ENCODE data around the gene SSR2. TPM values are rescaled to one million over a fixed set of nuclear protein-coding genes. Genes with fewer than 3 reads are reported as not detected.

Gene SSR2
- polyA plus RNA-seq, 1 of the 3 experiments (the other 2 are of a cell fraction) = 1,136 TPM

DNA sequence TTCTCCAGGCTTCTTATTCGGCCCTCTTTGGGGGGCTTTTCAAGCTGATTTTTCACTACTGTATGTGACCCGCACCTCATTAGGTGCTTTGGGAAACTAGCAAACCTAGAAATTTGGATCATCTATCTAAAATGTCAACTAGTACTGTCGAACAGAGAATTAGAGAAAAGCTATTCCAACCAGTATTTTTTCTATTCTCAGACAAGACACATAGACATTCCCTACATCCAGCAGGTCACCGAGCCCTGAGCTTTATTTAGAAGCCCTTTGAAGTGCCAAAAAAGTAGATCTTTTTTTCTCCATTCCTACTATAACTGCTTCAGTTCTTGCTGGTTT, 310 bp upstream of the SSR2 start:
- Histone ChIP-seq H3K27me3 (ENCODE audit: insufficient read depth) (no peaks in the 10 kb centered on the region), H3K9me2 (no peaks in the 10 kb centered on the region), H3K9ac (peak overlapping the region; percentile 80; the same call in 1 of the 2 replicates), H3K79me2 (ENCODE audit: insufficient read depth) (peaks cover 44% of the 10 kb centered on the region), H3K36me3 (replicated peaks in 1 of 2; ENCODE audit: control insufficient read depth in 1 of 2, insufficient read depth in 2 of 2, low read length in 1 of 2) (peaks cover 16 to 35% of the 10 kb centered on the region in 2 experiments), H3F3A (replicated peaks; ENCODE audit: insufficient read depth) (peaks cover 19% of the 10 kb centered on the region), H4K20me1 (ENCODE audit: insufficient read depth) (peaks cover 22% of the 10 kb centered on the region), H3K9me3 (no peaks in the 10 kb centered on the region), H2AFZ (ENCODE audit: low read depth) (peak overlapping the region; percentile 92), H3K4me1 (ENCODE audit: control insufficient read depth in 1 of 2, insufficient read depth in 2 of 2, low read depth in 1 of 2, low read length in 1 of 2) (peaks cover 7 to 12% of the 10 kb centered on the region in 2 experiments; a peak in 3 of 4 replicates), H3K27ac (ENCODE audit: low read depth in 2 of 2, low read length in 1 of 2) (peak overlapping the region in 1 of 2 experiments; percentile 36; a peak in 2 of 4 replicates), H3K4me3 (ENCODE audit: low read depth in 2 of 2, low read length in 1 of 2) (peak overlapping the region; percentile 67 to 96; a peak in 3 of 4 replicates), H3K4me2 (peak overlapping the region; percentile 98; the same call in 1 of the 2 replicates)
- ChIA-PET CTCF (interaction anchor here (0.8 to 2.9 kb wide), 7 partner anchors 17 to 83 kb away, joined by 3 to 14 read pairs (median 4); partner anchors contain the start of gene UBQLN4), POLR2A (interaction anchor here (1.4 kb wide), 1 partner anchor 45 kb away, joined by 6 read pairs; no protein-coding TSS in a partner anchor)
- DNase-seq = no peak
- TF ChIP-seq, protein P1, sequence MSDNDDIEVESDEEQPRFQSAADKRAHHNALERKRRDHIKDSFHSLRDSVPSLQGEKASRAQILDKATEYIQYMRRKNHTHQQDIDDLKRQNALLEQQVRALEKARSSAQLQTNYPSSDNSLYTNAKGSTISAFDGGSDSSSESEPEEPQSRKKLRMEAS (IDR thresholded peaks at IDR 0.05; ENCODE audit: low read depth) = no peak
- no peak for TF ChIP-seq MXI1 (IDR thresholded peaks at IDR 0.05; ENCODE audit: low read depth, low read length)
- TF ChIP-seq GATA2 (CRISPR knock-in tag; IDR thresholded peaks at IDR 0.05) = no peak
- TF ChIP-seq EZH2phosphoT487 (IDR thresholded peaks at IDR 0.05; ENCODE audit: borderline replicate concordance, low read depth) = no peak
- no peak for TF ChIP-seq EP300 (IDR thresholded peaks at IDR 0.05; ENCODE audit: borderline replicate concordance in 1 of 2, low read depth in 1 of 2, low read length in 1 of 2)
- no peak for TF ChIP-seq ELF1 (IDR thresholded peaks at IDR 0.05)
- TF ChIP-seq YY1 (IDR thresholded peaks at IDR 0.05; ENCODE audit: low read depth) = no peak
- no peak for TF ChIP-seq SIN3A (IDR thresholded peaks at IDR 0.05; ENCODE audit: borderline replicate concordance, low read depth, low read length)
- TF ChIP-seq, protein P2, sequence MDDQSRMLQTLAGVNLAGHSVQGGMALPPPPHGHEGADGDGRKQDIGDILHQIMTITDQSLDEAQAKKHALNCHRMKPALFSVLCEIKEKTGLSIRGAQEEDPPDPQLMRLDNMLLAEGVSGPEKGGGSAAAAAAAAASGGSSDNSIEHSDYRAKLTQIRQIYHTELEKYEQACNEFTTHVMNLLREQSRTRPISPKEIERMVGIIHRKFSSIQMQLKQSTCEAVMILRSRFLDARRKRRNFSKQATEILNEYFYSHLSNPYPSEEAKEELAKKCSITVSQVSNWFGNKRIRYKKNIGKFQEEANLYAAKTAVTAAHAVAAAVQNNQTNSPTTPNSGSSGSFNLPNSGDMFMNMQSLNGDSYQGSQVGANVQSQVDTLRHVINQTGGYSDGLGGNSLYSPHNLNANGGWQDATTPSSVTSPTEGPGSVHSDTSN (IDR thresholded peaks at IDR 0.05) = no peak
- TF ChIP-seq NFIC (IDR thresholded peaks at IDR 0.05; ENCODE audit: borderline replicate concordance) = no peak
- no peak for TF ChIP-seq TEAD4 (IDR thresholded peaks at IDR 0.05; ENCODE audit: borderline replicate concordance, insufficient read depth)
- TF ChIP-seq CHD2 (IDR thresholded peaks at IDR 0.05; ENCODE audit: low read length, partially characterized antibody) = no peak
- TF ChIP-seq, protein P3, sequence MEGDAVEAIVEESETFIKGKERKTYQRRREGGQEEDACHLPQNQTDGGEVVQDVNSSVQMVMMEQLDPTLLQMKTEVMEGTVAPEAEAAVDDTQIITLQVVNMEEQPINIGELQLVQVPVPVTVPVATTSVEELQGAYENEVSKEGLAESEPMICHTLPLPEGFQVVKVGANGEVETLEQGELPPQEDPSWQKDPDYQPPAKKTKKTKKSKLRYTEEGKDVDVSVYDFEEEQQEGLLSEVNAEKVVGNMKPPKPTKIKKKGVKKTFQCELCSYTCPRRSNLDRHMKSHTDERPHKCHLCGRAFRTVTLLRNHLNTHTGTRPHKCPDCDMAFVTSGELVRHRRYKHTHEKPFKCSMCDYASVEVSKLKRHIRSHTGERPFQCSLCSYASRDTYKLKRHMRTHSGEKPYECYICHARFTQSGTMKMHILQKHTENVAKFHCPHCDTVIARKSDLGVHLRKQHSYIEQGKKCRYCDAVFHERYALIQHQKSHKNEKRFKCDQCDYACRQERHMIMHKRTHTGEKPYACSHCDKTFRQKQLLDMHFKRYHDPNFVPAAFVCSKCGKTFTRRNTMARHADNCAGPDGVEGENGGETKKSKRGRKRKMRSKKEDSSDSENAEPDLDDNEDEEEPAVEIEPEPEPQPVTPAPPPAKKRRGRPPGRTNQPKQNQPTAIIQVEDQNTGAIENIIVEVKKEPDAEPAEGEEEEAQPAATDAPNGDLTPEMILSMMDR (IDR thresholded peaks at IDR 0.05) = no peak
- TF ChIP-seq RXRA (IDR thresholded peaks at IDR 0.05; ENCODE audit: borderline replicate concordance, low read depth) = no peak
- no peak for TF ChIP-seq JUND (IDR thresholded peaks at IDR 0.05)
- no peak for TF ChIP-seq USF2 (IDR thresholded peaks at IDR 0.05; ENCODE audit: borderline replicate concordance, low read depth, low read length)
- no peak for TF ChIP-seq TCF12 (IDR thresholded peaks at IDR 0.05)
- TF ChIP-seq MEF2A (IDR thresholded peaks at IDR 0.05; ENCODE audit: borderline replicate concordance, low read depth) = no peak
- TF ChIP-seq REST (IDR thresholded peaks at IDR 0.05; ENCODE audit: low read depth, low read length) = no peak
- WGBS (ENCODE audit: low lambda C conversion rate) = 8% methylated on average over 4 of the region's 4 CpGs
